WTC11 (cell line): ENCODE measurements around the gene SEC24A.
"Not testable (repeated sequence)": the region's sequence is repeated elsewhere in the genome, so short reads cannot be mapped to it uniquely, and the experiment has no call there.

ENCODE experiments used
- E2F5 ChIP-seq: sonication (generic); formaldehyde crosslinking; IDR thresholded peaks from 2 replicates; pipeline ENCODE4 v1.8.1; 2022; ENCODE audit warnings: mild to moderate bottlenecking, moderate library complexity, missing genetic modification reagents
- JUN ChIP-seq: sonication (generic); formaldehyde crosslinking; IDR thresholded peaks from 2 replicates; pipeline ENCODE4 v1.8.0; 2023; ENCODE audit warnings: mild to moderate bottlenecking, missing genetic modification reagents
- MAX ChIP-seq: sonication (generic); formaldehyde crosslinking; IDR thresholded peaks from 2 replicates; pipeline ENCODE4 v1.8.0; 2022; ENCODE audit warnings: mild to moderate bottlenecking, missing genetic modification reagents
- NFYB ChIP-seq: sonication (generic); formaldehyde crosslinking; conservative IDR thresholded peaks from 2 replicates; pipeline ENCODE4 v1.8.0; 2022; ENCODE audit warnings: low read depth, missing genetic modification reagents
- SP1 ChIP-seq: sonication (generic); formaldehyde crosslinking; conservative IDR thresholded peaks from 2 replicates; pipeline ENCODE4 v1.8.1; 2022; ENCODE audit warnings: missing genetic modification reagents
- TP53 ChIP-seq: sonication (generic); formaldehyde crosslinking; IDR thresholded peaks from 2 replicates; pipeline ENCODE4 v1.8.1; 2023; ENCODE audit warnings: mild to moderate bottlenecking, missing genetic modification reagents
- ZNF121 ChIP-seq: sonication (generic); formaldehyde crosslinking; IDR thresholded peaks from 2 replicates; pipeline ENCODE4 v1.8.0; 2023; ENCODE audit warnings: missing genetic modification reagents
- ZNF423 ChIP-seq: fragments of 250-450 bp; sonication (Bioruptor Pico); IDR thresholded peaks from 2 replicates; pipeline ENCODE4 v2.1.2; 2022; ENCODE audit warnings: mild to moderate bottlenecking, moderate library complexity
- TF ChIP-seq, protein P1 (sequence below): fragments of 200-600 bp; IDR thresholded peaks from 2 replicates; pipeline ENCODE4 v1.8.0; 2022; ENCODE audit warnings: antibody characterized with exemption
- TF ChIP-seq, protein P2 (sequence below): fragments of 250-450 bp; sonication (Bioruptor Pico); IDR thresholded peaks from 2 replicates; pipeline ENCODE4 v1.9.0; 2021; ENCODE audit warnings: mild to moderate bottlenecking
- TF ChIP-seq, protein P3 (sequence below): sonication (generic); formaldehyde crosslinking; IDR thresholded peaks from 2 replicates; pipeline ENCODE4 v1.8.1; 2022; ENCODE audit warnings: mild to moderate bottlenecking, missing genetic modification reagents, moderate library complexity, borderline replicate concordance

- TF ChIP-seq MAX (CRISPR knock-in tag); E2F5; TP53 (CRISPR knock-in tag); JUN (CRISPR knock-in tag); ZNF121 (CRISPR knock-in tag); ZNF423; SP1 (CRISPR knock-in tag); NFYB (CRISPR knock-in tag): not testable (repeated sequence)
- TF ChIP-seq, protein P1, sequence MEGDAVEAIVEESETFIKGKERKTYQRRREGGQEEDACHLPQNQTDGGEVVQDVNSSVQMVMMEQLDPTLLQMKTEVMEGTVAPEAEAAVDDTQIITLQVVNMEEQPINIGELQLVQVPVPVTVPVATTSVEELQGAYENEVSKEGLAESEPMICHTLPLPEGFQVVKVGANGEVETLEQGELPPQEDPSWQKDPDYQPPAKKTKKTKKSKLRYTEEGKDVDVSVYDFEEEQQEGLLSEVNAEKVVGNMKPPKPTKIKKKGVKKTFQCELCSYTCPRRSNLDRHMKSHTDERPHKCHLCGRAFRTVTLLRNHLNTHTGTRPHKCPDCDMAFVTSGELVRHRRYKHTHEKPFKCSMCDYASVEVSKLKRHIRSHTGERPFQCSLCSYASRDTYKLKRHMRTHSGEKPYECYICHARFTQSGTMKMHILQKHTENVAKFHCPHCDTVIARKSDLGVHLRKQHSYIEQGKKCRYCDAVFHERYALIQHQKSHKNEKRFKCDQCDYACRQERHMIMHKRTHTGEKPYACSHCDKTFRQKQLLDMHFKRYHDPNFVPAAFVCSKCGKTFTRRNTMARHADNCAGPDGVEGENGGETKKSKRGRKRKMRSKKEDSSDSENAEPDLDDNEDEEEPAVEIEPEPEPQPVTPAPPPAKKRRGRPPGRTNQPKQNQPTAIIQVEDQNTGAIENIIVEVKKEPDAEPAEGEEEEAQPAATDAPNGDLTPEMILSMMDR = not testable (repeated sequence)
- TF ChIP-seq, protein P2, sequence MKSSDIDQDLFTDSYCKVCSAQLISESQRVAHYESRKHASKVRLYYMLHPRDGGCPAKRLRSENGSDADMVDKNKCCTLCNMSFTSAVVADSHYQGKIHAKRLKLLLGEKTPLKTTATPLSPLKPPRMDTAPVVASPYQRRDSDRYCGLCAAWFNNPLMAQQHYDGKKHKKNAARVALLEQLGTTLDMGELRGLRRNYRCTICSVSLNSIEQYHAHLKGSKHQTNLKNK (CRISPR knock-in tag) = not testable (repeated sequence)
- TF ChIP-seq, protein P3, sequence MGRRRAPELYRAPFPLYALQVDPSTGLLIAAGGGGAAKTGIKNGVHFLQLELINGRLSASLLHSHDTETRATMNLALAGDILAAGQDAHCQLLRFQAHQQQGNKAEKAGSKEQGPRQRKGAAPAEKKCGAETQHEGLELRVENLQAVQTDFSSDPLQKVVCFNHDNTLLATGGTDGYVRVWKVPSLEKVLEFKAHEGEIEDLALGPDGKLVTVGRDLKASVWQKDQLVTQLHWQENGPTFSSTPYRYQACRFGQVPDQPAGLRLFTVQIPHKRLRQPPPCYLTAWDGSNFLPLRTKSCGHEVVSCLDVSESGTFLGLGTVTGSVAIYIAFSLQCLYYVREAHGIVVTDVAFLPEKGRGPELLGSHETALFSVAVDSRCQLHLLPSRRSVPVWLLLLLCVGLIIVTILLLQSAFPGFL (CRISPR knock-in tag) = not testable (repeated sequence)
Measured at GRCh38 chr5:134715466-134715865, 66.9 kb downstream of the SEC24A start.
